SK-N-MC (cell line): ENCODE measurements around the gene BACH2.

Experiments
- EZH2 ChIP-seq: fragments of 200-600 bp; sonication (generic); IDR thresholded peaks from one replicate; pipeline ENCODE4 v1.6.1; 2017; ENCODE audit warnings: antibody characterized with exemption
- POLR2AphosphoS5 ChIP-seq: IDR thresholded peaks from 2 replicates; pipeline ENCODE4 v1.6.1; 2012; ENCODE audit warnings: mild to moderate bottlenecking, low read depth, low read length, borderline replicate concordance

- TF ChIP-seq POLR2AphosphoS5, result no peak
- TF ChIP-seq EZH2, result no peak
Observed at GRCh38 chr6:90015883-90016282, 280.8 kb downstream of the BACH2 start.
